Gastrocnemius medialis (tissue), 4 donors: Measurements from ENCODE around the gene TAF6. TPM values are rescaled to one million over a fixed set of nuclear protein-coding genes. Genes with fewer than 3 reads are reported as not detected.

Experiments used
- ATAC-seq, 2 donors: fragments of 150-250 bp; one replicate each; pipeline ENCODE4 v1.9.1; 2016
- DNase-seq, 2 donors: peaks; one replicate each; pipeline ENCODE4 v3.0.0-alpha.2; 2019
- H3K27ac ChIP-seq, 4 donors: fragments of 200-600 bp; sonication (generic); 1 replicate in 1 of 4; 2 replicates in 3 of 4; pipeline ENCODE4 v1.5.1; 2016 to 2018; ENCODE audit warnings: mild to moderate bottlenecking in 2 of 4, moderate library complexity in 1 of 4
- H3K27me3 ChIP-seq, 3 donors: fragments of 200-600 bp; sonication (generic) in 2 of 3; 1 replicate in 1 of 3; 2 replicates in 2 of 3; pipeline versions ENCODE4 v1.5.1 to v1.6.0; 2016 to 2019; ENCODE audit warnings: mild to moderate bottlenecking in 1 of 3, moderate library complexity in 1 of 3
- H3K36me3 ChIP-seq, 2 donors: fragments of 200-600 bp; sonication (generic) in 1 of 2; one replicate each; pipeline ENCODE4 v1.5.1; 2017 to 2018
- H3K4me1 ChIP-seq, 2 donors: fragments of 200-600 bp; sonication (generic) in 1 of 2; one replicate each; pipeline ENCODE4 v1.5.1; 2016 to 2017; ENCODE audit warnings: mild to moderate bottlenecking in 2 of 2
- H3K4me3 ChIP-seq, 4 donors: fragments of 200-600 bp; sonication (generic) in 3 of 4; 1 replicate in 1 of 4; 2 replicates in 3 of 4; pipeline ENCODE4 v1.5.1; 2016 to 2019; ENCODE audit warnings: mild to moderate bottlenecking in 2 of 4
- H3K9me3 ChIP-seq, 3 donors: fragments of 200-600 bp; sonication (generic) in 2 of 3; 1 replicate in 1 of 3; 2 replicates in 2 of 3; pipeline ENCODE4 v1.5.1; 2016 to 2019
- POLR2A ChIP-seq, 2 donors: fragments of 450-650 bp; IDR thresholded peaks; one replicate each; pipeline ENCODE4 v1.6.1; 2017; ENCODE audit warnings: antibody characterized with exemption in 2 of 2, mild to moderate bottlenecking in 2 of 2, moderate library complexity in 2 of 2
- in situ Hi-C, 4 donors: fragments of 200-750 bp; cut with MboI; loops; one replicate each; pipeline versions ENCODE4 v1.15.0 to v1.8.0; 2017; ENCODE audit warnings: low sequenced_read_pairs in 4 of 4
- intact Hi-C: fragments of 100-400 bp; cut with DNase I; formaldehyde crosslinking; loops from one replicate; pipeline ENCODE4 v1.15.1; 2023; ENCODE audit warnings: low total_unique reads
- total RNA-seq, 4 donors: library from RNA; depleted of rRNA; stranded (reverse); fragments of >200 nt; gene quantifications; one replicate each; pipeline versions ENCODE4 v1.1.0 to v1.2.3, GENCODE V29; 2016
- TF ChIP-seq, protein P1 (sequence below), 5 experiments: fragments of 450-650 bp in 3 of 5; fragments of 200-600 bp in 2 of 5; sonication (generic) in 2 of 5; IDR thresholded peaks in 4 of 5; conservative IDR thresholded peaks in 1 of 5; 1 replicate in 4 of 5; 2 replicates in 1 of 5; pipeline ENCODE4 v1.5.1; 2016 to 2019; ENCODE audit warnings: antibody characterized with exemption in 5 of 5, mild to moderate bottlenecking in 3 of 5, moderate library complexity in 3 of 5

TAF6 gene
- total RNA-seq, 4 donors from 2014 or later: 38.6 to 71.7 (median 56.6) TPM

DNA sequence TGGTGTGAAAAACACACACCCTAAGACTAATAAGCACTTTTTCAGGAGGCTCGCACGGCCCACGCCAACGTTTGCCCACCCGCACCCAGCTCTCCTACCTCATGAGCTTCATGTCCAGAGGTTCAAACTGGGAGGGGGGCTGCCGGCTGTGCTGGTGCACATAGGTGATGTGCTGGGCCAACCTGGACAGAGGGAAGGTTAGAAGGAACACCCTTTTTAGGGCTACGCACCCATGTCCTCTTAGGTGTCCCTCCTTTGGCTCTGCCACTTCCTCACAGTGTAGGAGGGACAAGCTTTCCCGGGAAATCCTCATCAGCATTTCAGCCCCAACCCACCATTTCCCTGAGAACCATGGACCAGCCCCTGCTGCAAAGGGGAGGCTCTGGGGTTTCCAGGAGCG is 23.9 kb downstream of the TAF6 start:
- H3K36me3 ChIP-seq: peaks cover 0 to 94% of the 10 kb centered on the region in 2 donors
- intact Hi-C loops: no loop called here

DNA sequence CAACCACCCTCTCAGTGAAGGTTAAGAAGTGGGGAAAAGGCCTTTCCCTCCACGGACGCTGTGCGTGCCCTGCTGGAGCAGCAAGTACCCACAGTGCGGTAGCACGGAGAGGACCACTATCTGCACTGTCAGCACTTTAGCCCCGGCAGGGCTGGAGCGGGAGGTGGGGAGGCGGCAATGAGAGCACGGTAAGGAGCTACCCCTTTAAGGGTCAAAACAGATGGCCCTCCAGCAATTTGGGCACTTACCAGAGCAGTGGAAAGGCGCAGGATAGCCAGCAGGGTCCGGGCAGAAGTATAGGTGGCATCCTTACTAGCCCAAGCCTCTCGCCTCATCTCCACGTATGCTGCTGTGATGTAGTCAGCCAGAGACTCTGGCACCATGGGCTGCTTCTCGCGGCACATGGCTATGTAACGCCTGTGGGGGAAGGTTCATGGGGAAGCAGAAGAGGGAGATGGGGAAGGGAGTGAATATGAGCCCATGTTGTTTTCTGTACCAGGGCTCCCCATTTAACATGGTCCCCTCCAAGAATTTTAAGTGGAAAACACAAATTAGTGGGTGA is 25.2 kb downstream of the TAF6 start:
- Histone ChIP-seq H3K27ac (peak overlapping the region in 1 of 4 donors; percentile 46), H3K4me3 (no peak overlapping the region), H3K4me1 (peaks cover 8% of the 10 kb centered on the region in 2 donors), H3K27me3 (no peaks in the 10 kb centered on the region), H3K36me3 (peaks cover 0 to 89% of the 10 kb centered on the region in 2 donors), H3K9me3 (no peaks in the 10 kb centered on the region)
- ATAC-seq: no peak
- intact Hi-C loops (no loop called here), in situ Hi-C loops (no loop called here)
- DNase-seq: no peak
- no peak for TF ChIP-seq POLR2A (IDR thresholded peaks at IDR 0.05)
- TF ChIP-seq, protein P1, sequence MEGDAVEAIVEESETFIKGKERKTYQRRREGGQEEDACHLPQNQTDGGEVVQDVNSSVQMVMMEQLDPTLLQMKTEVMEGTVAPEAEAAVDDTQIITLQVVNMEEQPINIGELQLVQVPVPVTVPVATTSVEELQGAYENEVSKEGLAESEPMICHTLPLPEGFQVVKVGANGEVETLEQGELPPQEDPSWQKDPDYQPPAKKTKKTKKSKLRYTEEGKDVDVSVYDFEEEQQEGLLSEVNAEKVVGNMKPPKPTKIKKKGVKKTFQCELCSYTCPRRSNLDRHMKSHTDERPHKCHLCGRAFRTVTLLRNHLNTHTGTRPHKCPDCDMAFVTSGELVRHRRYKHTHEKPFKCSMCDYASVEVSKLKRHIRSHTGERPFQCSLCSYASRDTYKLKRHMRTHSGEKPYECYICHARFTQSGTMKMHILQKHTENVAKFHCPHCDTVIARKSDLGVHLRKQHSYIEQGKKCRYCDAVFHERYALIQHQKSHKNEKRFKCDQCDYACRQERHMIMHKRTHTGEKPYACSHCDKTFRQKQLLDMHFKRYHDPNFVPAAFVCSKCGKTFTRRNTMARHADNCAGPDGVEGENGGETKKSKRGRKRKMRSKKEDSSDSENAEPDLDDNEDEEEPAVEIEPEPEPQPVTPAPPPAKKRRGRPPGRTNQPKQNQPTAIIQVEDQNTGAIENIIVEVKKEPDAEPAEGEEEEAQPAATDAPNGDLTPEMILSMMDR (IDR thresholded peaks at IDR 0.05 in 4 of 5, conservative IDR thresholded peaks at IDR 0.05 in 1 of 5): no peak

More for the DNA sequence above, 23.9 kb downstream of the TAF6 start:
- H3K9me3 ChIP-seq: no peaks in the 10 kb centered on the region
- DNase-seq (no peak), ATAC-seq (no peak)
- TF ChIP-seq, protein P1 (IDR thresholded peaks at IDR 0.05 in 4 of 5, conservative IDR thresholded peaks at IDR 0.05 in 1 of 5): no peak
- no peak for TF ChIP-seq POLR2A (IDR thresholded peaks at IDR 0.05)
- no peaks in the 10 kb centered on the region for H3K27me3 ChIP-seq
- H3K4me1 ChIP-seq: peaks cover 8 to 10% of the 10 kb centered on the region in 2 donors
- in situ Hi-C loops: no loop called here
- H3K27ac ChIP-seq: no peak overlapping the region
- H3K4me3 ChIP-seq: no peak overlapping the region

DNA sequence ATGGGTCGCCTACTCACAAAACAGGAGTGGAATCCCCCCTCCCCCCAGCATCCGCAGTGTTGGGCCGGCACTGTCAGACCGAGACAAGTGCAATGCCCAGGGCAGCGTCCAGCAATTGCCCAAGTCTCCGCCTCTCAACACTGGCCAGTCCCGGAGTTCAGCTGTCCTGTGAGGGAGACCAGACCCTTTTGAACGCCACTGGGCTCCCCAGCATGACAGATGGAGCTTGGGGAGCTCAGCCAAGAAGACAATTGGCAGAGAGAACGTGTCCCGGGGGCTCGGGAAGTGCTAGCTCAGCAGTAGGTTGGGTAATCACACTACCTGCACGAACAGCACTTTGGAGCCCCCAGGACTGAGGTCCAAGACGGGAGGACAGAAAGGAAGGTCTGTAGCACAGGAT is 25.7 kb downstream of the TAF6 start:
- Histone ChIP-seq H3K27ac (peak overlapping the region in 1 of 4 donors; percentile 46), H3K36me3 (peaks cover 0 to 84% of the 10 kb centered on the region in 2 donors), H3K9me3 (no peaks in the 10 kb centered on the region), H3K4me3 (no peak overlapping the region), H3K4me1 (peaks cover 8% of the 10 kb centered on the region in 2 donors), H3K27me3 (no peaks in the 10 kb centered on the region)
- TF ChIP-seq, protein P1 (IDR thresholded peaks at IDR 0.05 in 4 of 5, conservative IDR thresholded peaks at IDR 0.05 in 1 of 5): no peak
- no peak for TF ChIP-seq POLR2A (IDR thresholded peaks at IDR 0.05)
- in situ Hi-C loops (no loop called here), intact Hi-C loops (no loop called here)
- ATAC-seq (no peak), DNase-seq (peak in 1 of 2 donors; percentile 28)

DNA sequence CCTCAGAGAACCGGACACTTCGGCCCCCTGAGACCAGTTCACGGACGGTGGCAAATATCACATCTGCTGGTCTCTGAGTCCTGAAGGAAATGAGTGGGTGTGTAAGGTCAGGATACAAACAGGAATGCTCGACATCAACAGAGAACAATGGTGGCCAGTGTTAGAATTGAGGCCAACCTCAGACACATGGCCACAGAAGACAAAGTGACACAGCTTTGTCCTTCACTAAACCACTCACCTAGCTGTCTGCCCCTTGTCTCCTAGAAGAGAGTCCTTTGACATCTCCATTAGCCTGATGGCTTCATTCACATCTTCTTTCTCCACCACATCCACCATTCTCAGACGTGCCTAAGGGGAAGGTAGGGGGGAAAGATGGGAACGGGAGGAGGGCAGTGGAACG is 26.1 kb downstream of the TAF6 start:
- no peak for ATAC-seq
- Histone ChIP-seq H3K4me3 (no peak overlapping the region), H3K27ac (peak overlapping the region in 1 of 4 donors; percentile 46), H3K36me3 (peaks cover 0 to 79% of the 10 kb centered on the region in 2 donors), H3K27me3 (no peaks in the 10 kb centered on the region), H3K9me3 (no peaks in the 10 kb centered on the region), H3K4me1 (peaks cover 13% of the 10 kb centered on the region in 2 donors)
- TF ChIP-seq POLR2A (IDR thresholded peaks at IDR 0.05): no peak
- TF ChIP-seq, protein P1 (IDR thresholded peaks at IDR 0.05 in 4 of 5, conservative IDR thresholded peaks at IDR 0.05 in 1 of 5): no peak
- no peak for DNase-seq
- in situ Hi-C loops: no loop called here
- intact Hi-C loops: no loop called here
